ENCODE results near the gene LCORL. TPM values are rescaled to one million over a fixed set of nuclear protein-coding genes. Genes with fewer than 3 reads are reported as not detected.

Gene LCORL
- polyA plus RNA-seq, 6 donors from 2014 or later = 8.0 to 20.2 (median 16.7) TPM

DNA sequence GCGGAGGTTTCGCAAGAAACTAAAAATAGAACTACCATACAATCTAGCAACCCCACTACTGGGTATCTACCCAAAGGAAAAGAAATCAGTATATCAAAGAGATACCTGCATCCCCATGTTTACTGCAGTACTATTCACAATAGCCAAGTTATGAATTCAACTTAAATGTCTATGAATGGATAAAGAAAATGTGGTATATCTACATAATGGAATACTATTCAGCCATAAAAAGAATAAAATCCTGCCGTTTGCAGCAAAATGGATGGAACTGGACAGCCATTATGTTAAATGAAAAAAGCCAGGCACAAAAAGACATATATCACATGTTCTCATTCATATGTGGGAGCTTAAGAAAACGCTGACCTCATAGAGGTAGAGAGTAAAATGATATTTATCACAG, 65.3 kb downstream of the LCORL start:
- peaks cover 54 to 57% of the 10 kb centered on the region in 2 donors for H3K36me3 Mint-ChIP-seq

DNA sequence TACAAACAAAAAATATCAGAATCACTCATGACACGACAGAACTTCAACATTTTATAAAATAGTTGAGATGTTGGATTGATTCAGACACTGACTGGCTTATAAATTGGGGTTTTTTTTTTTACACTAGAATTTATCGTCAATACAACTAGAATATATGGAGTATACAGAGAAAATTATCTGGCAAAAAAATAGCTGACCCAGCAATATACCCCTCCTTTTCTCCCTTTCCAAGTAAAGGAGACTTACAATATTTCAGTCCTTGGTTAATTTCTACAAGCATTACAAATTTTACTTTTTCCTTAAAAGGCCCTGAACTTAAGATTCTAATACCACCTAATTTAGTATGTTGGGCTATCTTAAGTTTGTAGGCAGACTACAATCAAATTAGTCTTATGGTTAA, 76.3 kb downstream of the LCORL start:
- no peak for ATAC-seq (ENCODE audit: low read depth in 2 of 2)
- no peak for DNase-seq
- Mint-ChIP-seq H3K4me3 (no peak overlapping the region), H3K27me3 (no peaks in the 10 kb centered on the region), H3K27ac (no peak overlapping the region), H3K36me3 (peaks cover 16 to 18% of the 10 kb centered on the region in 2 donors), H3K4me1 (no peaks in the 10 kb centered on the region), H3K9me3 (no peaks in the 10 kb centered on the region)

More for the DNA sequence above, 65.3 kb downstream of the LCORL start:
- no peak overlapping the region for H3K4me3 Mint-ChIP-seq
- H3K9me3 Mint-ChIP-seq = peaks cover 0 to 9% (median 4%) of the 10 kb centered on the region in 7 donors
- H3K27me3 Mint-ChIP-seq = no peaks in the 10 kb centered on the region
- no peak for ATAC-seq (ENCODE audit: low read depth in 2 of 2)
- no peak overlapping the region for H3K27ac Mint-ChIP-seq
- DNase-seq = no peak
- H3K4me1 Mint-ChIP-seq = peaks cover 0 to 14% (median 9%) of the 10 kb centered on the region in 3 donors

DNA sequence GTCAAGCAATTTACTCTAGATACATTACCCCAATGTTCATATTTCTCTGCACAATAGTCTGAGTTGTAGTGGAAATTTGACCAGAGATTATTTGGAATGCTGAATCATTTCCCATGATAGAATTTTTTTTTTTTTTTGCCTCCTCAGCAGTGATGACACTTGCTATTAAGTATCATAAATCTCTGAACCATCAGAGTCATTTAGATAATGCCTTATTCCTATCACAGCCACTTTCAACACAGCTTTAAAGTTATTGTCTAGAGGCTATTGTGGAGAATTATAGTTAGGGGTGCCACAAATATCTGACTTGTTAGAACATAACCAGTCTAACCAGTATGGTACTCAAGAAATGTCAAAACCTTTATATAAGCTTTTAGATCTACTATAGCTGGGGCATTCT, 79.8 kb downstream of the LCORL start:
- H3K27ac Mint-ChIP-seq = peak overlapping the region in 1 of 6 donors; percentile 2
- H3K27me3 Mint-ChIP-seq = no peaks in the 10 kb centered on the region
- H3K4me1 Mint-ChIP-seq = no peaks in the 10 kb centered on the region
- H3K36me3 Mint-ChIP-seq = peaks cover 0 to 9% of the 10 kb centered on the region in 2 donors
- H3K4me3 Mint-ChIP-seq = no peak overlapping the region
- peaks cover 0 to under 1% (median 0%) of the 10 kb centered on the region in 7 donors for H3K9me3 Mint-ChIP-seq
- no peak for DNase-seq
- ATAC-seq (ENCODE audit: low read depth in 2 of 2) = no peak

DNA sequence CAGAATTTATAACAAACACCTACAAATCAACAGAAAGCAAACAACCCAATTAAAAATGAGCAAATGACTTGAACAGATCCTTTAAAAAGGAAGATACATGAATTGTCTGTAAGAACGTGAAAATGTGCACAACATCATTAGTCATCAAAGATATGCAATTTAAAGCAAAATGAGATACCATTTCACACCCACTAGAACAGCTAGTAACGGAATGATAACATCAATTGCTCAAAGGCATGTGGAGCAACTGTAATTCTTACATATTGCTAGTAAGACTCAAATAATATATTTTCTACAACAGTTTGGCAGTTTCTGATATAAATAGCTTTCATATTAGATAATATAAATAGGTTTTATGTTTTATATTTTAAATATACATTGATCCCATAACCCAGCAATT, 82.5 kb downstream of the LCORL start:
- DNase-seq (no peak), ATAC-seq (ENCODE audit: low read depth in 2 of 2) (no peak)
- Mint-ChIP-seq H3K36me3 (peaks cover 10 to 28% of the 10 kb centered on the region in 2 donors), H3K4me1 (peaks cover 0 to 3% (median 0%) of the 10 kb centered on the region in 3 donors), H3K27me3 (no peaks in the 10 kb centered on the region), H3K4me3 (no peak overlapping the region), H3K27ac (no peak overlapping the region), H3K9me3 (peaks cover under 1 to 15% (median 4%) of the 10 kb centered on the region in 7 donors)

DNA sequence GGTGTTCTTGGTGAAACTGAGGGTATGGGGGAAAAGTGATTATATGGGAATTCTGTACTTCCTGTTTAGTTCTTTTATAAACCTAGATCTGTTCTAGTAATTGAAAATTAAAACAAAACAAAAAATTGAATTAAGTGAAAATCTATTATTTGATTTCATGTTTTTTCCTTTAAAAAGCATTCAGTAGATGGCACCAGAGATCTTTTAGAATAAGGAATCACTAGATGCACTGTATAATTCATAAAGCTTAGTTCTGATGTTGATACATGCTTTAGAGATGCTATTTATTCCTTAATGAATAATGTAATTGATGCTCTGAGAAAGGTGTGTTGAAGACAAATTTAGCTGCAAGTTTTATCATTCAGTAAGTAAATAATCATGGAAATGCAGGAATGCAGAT, 87.3 kb downstream of the LCORL start:
- Mint-ChIP-seq H3K36me3 (peaks cover 32 to 56% of the 10 kb centered on the region in 2 donors), H3K4me3 (no peak overlapping the region)
- ATAC-seq (ENCODE audit: low read depth in 2 of 2) = no peak

DNA sequence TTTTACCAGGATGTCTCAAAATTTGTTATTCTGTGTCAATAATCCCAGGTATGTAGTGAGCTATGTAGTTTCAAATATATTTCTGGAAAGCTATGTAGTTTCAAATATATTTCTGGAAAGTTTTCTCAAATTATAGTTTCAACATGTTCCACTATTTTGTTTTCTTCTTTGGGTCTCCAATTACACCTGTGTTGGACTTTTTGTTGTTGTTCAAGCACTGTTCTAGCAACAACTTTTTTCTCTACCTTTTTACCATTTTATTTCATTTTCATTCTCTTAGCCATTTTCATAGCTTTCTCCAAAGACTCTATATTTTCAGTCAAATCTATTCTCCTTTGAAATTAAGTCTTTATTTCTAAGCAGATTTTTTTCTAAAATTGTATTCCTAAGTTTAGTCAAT, 88.4 kb downstream of the LCORL start:
- no peak overlapping the region for H3K4me3 Mint-ChIP-seq

More for the DNA sequence above, 87.3 kb downstream of the LCORL start:
- H3K9me3 Mint-ChIP-seq = peaks cover 6 to 40% (median 17%) of the 10 kb centered on the region in 7 donors
- no peaks in the 10 kb centered on the region for H3K27me3 Mint-ChIP-seq
- peaks cover 0 to 3% (median 0%) of the 10 kb centered on the region in 3 donors for H3K4me1 Mint-ChIP-seq
- DNase-seq = no peak
- no peak overlapping the region for H3K27ac Mint-ChIP-seq

DNA sequence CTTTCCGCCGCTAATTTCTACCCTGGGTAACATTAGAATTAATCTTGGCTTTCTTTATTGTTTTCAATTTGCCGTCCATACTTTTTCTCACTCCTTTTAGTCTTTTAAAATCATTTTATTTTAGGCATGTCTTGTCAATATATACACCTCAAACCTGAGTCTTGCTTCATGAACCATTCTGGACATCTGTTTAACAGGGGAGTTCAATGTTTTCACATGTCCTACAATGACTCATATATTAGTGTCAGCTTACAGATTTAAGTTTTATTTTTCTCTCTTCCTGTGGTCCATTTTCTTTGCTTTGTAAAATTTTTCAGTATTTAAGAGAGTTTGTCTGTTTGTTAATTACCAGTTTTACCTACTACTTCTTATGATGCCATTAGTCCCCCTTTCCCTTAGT, 89.5 kb downstream of the LCORL start:
- H3K36me3 Mint-ChIP-seq = peaks cover 32 to 62% of the 10 kb centered on the region in 2 donors

More for the DNA sequence above, 88.4 kb downstream of the LCORL start:
- Mint-ChIP-seq H3K36me3 (peaks cover 32 to 62% of the 10 kb centered on the region in 2 donors), H3K4me1 (peaks cover 0 to 3% (median 0%) of the 10 kb centered on the region in 3 donors), H3K27ac (no peak overlapping the region), H3K9me3 (peaks cover 6 to 42% (median 17%) of the 10 kb centered on the region in 7 donors), H3K27me3 (no peaks in the 10 kb centered on the region)
- no peak for ATAC-seq (ENCODE audit: low read depth in 2 of 2)
- no peak for DNase-seq

DNA sequence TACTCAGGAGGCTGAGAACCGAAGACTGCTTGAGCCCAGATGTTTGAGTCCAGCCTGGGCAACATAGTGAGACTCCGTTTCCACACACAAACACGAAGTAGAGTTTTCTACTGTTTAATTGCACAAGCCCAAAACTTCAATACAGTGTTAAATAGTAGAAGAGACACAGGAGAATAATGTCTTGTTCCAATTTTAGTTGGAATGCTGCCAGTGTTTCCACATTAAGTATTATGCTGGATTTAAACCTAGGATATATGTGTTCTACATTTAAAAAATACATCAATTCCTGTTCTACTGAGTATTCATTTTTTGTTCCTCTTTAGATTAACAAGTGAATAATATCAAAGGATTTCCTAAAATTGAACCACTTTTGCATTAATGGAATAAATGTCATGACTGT, 91.3 kb downstream of the LCORL start:
- H3K4me3 Mint-ChIP-seq = no peak overlapping the region
- peaks cover 0 to 3% (median 0%) of the 10 kb centered on the region in 3 donors for H3K4me1 Mint-ChIP-seq
- peaks cover 39 to 48% of the 10 kb centered on the region in 2 donors for H3K36me3 Mint-ChIP-seq
- no peak overlapping the region for H3K27ac Mint-ChIP-seq
- no peaks in the 10 kb centered on the region for H3K27me3 Mint-ChIP-seq
- ATAC-seq (ENCODE audit: low read depth in 2 of 2) (no peak), DNase-seq (no peak)
- H3K9me3 Mint-ChIP-seq = peaks cover 4 to 35% (median 14%) of the 10 kb centered on the region in 7 donors

More for the DNA sequence above, 89.5 kb downstream of the LCORL start:
- no peaks in the 10 kb centered on the region for H3K27me3 Mint-ChIP-seq
- no peak overlapping the region for H3K27ac Mint-ChIP-seq
- H3K4me3 Mint-ChIP-seq = no peak overlapping the region
- DNase-seq (no peak), ATAC-seq (ENCODE audit: low read depth in 2 of 2) (no peak)
- H3K4me1 Mint-ChIP-seq = peaks cover 0 to 5% (median 0%) of the 10 kb centered on the region in 3 donors
- H3K9me3 Mint-ChIP-seq = peaks cover 6 to 42% (median 17%) of the 10 kb centered on the region in 7 donors

DNA sequence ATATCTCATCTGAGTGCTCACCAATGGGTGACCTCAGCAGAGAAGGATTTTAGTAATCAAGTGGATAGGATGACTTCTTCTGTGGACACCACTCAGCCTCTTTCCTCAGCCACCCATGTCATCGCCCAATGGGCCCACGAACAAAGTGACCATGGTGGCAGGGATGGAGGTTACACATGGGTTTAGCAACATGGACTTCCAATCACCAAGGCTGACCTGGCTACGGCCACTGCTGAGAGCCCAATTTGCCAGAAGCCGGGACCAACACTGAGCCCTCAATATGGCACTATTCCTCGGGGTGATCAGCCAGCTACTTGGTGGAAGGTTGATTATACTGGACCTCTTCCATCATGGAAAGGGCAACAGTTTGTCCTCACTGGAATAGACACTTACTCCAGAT, 97.4 kb downstream of the LCORL start:
- DNase-seq (no peak), ATAC-seq (ENCODE audit: low read depth in 2 of 2) (no peak)
- no peak overlapping the region for H3K4me3 Mint-ChIP-seq
- no peak overlapping the region for H3K27ac Mint-ChIP-seq
- peaks cover 20 to 22% of the 10 kb centered on the region in 2 donors for H3K36me3 Mint-ChIP-seq
- H3K4me1 Mint-ChIP-seq = peaks cover 0 to 7% (median 0%) of the 10 kb centered on the region in 3 donors
- peaks cover 0 to 4% (median 0%) of the 10 kb centered on the region in 7 donors for H3K9me3 Mint-ChIP-seq
- no peaks in the 10 kb centered on the region for H3K27me3 Mint-ChIP-seq

DNA sequence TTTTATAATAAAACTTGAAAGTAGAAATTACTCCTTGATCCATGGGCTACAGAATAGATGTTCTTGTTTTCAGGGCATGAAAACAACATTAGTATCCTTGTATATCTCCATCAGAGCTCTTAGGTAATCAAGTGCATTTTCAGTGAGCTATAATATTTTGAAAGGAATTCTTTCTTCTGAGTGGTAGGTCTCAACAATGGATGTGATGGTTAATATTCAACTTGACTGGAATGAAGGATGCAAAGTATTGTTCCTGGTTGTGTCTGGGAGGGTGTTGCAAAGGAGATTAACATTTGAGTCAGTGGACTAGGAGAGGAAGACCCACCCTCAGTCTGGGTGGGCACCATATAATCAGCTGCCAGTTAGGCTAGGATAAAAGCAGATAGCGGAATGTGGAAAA, 100.1 kb downstream of the LCORL start:
- H3K9me3 Mint-ChIP-seq = peaks cover 0 to 10% (median 0%) of the 10 kb centered on the region in 7 donors
- H3K27ac Mint-ChIP-seq = no peak overlapping the region
- no peaks in the 10 kb centered on the region for H3K27me3 Mint-ChIP-seq
- no peak overlapping the region for H3K4me3 Mint-ChIP-seq
- H3K36me3 Mint-ChIP-seq = peaks cover 26 to 35% of the 10 kb centered on the region in 2 donors
- no peak for DNase-seq
- H3K4me1 Mint-ChIP-seq = peaks cover 0 to 4% (median 0%) of the 10 kb centered on the region in 3 donors
- ATAC-seq (ENCODE audit: low read depth in 2 of 2) = no peak

DNA sequence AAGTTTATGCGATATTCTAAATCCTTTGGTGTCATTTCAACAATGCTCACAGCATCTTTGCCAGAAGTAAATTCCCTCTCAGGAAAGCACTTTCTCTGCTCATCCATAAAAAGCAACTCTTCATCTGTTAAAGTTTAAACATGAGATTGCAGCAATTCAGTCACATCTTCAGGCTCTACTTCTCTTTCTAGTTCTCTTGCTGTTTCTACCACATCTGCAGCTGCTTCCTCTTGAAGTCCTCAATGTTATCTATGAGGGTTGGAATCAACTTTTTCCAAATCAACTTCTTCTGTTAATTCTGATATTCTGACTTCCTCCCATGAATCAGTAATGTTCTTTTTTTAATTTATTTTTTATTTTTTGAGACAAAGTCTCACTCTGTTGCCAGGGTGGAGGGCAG, 100.9 kb downstream of the LCORL start:
- Mint-ChIP-seq H3K27ac (peak overlapping the region in 1 of 6 donors; percentile 49), H3K27me3 (no peaks in the 10 kb centered on the region), H3K4me3 (no peak overlapping the region), H3K9me3 (peaks cover 0 to 10% (median 0%) of the 10 kb centered on the region in 7 donors), H3K4me1 (peaks cover 0 to 8% (median 0%) of the 10 kb centered on the region in 3 donors), H3K36me3 (peaks cover 18 to 35% of the 10 kb centered on the region in 2 donors)
- DNase-seq (no peak), ATAC-seq (ENCODE audit: low read depth in 2 of 2) (no peak)

DNA sequence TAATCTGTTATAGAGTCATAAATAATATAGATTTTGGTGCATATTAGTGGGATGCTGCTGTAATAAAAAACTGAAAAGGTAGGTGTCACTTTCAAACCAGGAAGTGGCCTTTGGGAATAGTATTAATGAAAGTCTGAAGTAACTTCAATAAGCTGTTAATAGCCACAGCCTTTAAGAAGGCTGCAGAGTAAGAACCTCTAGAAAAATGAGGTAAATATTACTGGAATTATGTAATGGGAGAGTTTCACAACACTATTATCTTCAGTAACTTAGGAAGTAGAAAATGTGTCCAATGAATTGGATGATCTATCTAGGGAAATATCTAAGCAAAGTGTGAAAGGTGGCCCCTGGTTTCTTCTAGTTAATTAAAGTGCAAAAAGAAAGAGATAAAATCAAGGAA, 106.1 kb downstream of the LCORL start:
- no peaks in the 10 kb centered on the region for H3K27me3 Mint-ChIP-seq
- no peak for DNase-seq
- H3K4me3 Mint-ChIP-seq = no peak overlapping the region
- ATAC-seq (ENCODE audit: low read depth in 2 of 2) = no peak
- peaks cover 19 to 29% of the 10 kb centered on the region in 2 donors for H3K36me3 Mint-ChIP-seq
- H3K27ac Mint-ChIP-seq = no peak overlapping the region
- H3K9me3 Mint-ChIP-seq = peaks cover 0 to 10% (median 0%) of the 10 kb centered on the region in 7 donors
- peaks cover 4 to 6% (median 4%) of the 10 kb centered on the region in 3 donors for H3K4me1 Mint-ChIP-seq

DNA sequence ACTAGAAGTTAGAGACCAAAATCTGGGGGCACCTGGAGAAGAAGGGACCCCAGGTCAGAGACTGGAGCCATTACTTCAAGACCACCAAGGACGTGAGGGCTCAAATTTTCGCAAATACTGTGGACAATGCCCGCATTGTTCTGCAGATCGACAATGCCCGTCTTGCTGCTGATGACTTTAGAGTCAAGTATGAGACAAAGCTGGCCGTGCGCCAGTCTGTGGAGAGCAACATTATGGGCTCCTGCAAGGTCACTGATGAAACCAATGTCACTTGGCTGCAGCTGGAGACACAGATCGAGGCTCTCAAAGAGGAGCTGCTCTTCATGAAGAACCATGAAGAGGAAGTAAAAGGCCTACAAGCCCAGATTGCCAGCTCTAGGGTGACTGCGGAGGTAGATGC, 109.5 kb downstream of the LCORL start:
- ATAC-seq (ENCODE audit: low read depth in 2 of 2) = no peak
- Mint-ChIP-seq H3K36me3 (peaks cover 10 to 11% of the 10 kb centered on the region in 2 donors), H3K27me3 (no peaks in the 10 kb centered on the region), H3K9me3 (no peaks in the 10 kb centered on the region), H3K4me1 (peaks cover 4 to 6% (median 4%) of the 10 kb centered on the region in 3 donors), H3K4me3 (no peak overlapping the region), H3K27ac (no peak overlapping the region)
- DNase-seq = no peak

DNA sequence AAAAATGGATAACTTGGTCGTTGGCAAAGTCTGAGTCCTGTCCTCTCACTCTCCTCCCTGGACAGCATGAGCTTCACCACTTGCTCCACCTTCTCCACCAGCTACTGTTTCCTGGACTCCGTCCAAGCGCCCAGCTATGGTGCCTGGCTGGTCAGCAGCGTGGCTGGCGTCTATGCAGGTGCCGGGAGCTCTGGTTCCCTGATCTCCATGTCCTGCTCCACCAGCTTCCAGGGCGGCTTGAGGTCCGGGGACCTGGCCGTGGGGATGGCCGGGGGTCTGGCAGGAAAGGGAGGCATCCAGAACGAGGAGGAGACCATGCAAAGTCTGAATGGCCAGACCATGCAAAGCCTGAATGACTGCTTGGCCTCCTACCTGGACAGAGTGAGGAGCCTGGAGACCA, 109.9 kb downstream of the LCORL start:
- H3K9me3 Mint-ChIP-seq = no peaks in the 10 kb centered on the region
- ATAC-seq (ENCODE audit: low read depth in 2 of 2) = no peak

More for the DNA sequence above, 109.9 kb downstream of the LCORL start:
- DNase-seq = no peak
- H3K4me3 Mint-ChIP-seq = no peak overlapping the region
- H3K27ac Mint-ChIP-seq = no peak overlapping the region
- peaks cover 10 to 11% of the 10 kb centered on the region in 2 donors for H3K36me3 Mint-ChIP-seq
- peaks cover 4 to 6% (median 4%) of the 10 kb centered on the region in 3 donors for H3K4me1 Mint-ChIP-seq
- H3K27me3 Mint-ChIP-seq = no peaks in the 10 kb centered on the region
